Measurements from ENCODE around the gene PEX5L.
"Not testable (repeated sequence)": the region's sequence is repeated elsewhere in the genome, so short reads cannot be mapped to it uniquely, and the experiment has no call there.

Gene PEX5L

DNA sequence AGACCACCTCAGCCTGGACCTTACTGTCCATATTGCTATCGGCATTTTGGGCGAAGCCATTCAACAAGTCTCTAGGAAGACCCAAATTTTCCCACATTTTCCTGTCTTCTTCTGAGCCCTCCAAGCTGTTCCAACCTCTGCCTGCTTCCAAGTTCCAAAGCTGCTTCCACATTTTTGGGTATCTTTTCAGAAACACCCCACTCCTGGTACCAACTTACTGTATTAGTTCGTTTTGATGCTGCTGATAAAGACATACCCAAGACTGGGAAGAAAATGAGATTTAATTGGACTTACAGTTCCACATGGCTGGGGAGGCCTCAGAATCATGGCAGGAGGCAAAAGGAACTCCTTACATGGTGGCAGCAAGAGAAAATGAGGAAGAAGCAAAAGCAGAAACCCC, 28.4 kb downstream of the PEX5L start:
- not testable (repeated sequence) for DNase-seq (ENCODE audit: low read depth)

DNA sequence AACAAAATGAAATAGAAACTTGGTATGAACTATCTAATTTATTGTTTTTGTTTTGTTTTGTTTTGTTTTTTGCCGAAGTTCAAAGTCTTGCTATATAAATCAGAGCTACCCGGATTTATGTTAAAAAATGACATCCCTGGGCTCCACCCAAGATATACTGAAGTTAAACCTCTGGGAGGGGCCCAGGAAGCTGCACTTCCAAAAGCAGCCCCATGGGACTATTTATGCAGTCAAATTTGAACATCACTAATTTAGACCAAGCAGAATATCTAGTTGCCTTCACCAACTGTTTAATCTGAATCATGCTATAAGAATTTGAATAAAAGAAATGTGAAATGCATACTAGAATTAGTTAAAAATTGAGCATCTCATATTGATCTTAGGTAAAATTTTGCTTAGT, 32.2 kb downstream of the PEX5L start:
- DNase-seq (ENCODE audit: low read depth), result no peak

DNA sequence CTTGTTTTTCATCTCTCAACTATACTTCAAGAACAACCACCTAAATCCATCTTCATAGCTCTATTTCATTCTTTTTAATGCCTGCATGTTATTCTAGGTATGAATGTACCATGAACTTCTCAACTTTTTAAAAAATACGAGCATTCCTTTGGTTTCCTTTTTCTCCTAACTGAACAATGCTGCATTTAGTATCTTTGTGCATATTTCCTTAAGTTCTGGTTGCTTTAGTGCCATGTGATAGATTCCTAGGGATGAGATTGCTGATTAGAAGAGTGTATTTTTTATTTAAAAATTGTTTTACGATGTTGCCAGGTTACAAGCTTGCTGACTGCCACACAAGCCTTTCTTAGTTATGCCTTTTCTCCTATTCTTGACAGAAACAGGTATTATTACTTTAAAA, 34.7 kb downstream of the PEX5L start:
- no peak for DNase-seq (ENCODE audit: low read depth)

DNA sequence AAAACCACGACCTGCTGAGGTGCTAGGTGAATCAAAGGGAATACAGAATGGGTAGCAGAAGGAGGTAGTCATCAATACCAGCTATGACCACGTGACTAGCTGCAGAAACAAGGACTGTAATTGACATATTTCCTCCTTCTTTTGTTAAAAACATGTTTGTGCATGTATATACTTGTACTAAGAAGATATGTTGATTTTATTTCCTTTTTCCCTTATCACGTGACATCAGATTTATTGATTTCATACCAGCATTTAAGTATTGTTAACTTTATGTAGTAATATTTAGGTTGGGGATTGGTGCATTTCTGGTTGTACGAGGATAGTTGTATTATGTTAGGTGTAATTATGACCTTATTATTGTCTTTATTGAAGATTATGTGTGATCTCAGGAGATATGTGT, 36.2 kb downstream of the PEX5L start:
- DNase-seq (ENCODE audit: low read depth), result no peak

DNA sequence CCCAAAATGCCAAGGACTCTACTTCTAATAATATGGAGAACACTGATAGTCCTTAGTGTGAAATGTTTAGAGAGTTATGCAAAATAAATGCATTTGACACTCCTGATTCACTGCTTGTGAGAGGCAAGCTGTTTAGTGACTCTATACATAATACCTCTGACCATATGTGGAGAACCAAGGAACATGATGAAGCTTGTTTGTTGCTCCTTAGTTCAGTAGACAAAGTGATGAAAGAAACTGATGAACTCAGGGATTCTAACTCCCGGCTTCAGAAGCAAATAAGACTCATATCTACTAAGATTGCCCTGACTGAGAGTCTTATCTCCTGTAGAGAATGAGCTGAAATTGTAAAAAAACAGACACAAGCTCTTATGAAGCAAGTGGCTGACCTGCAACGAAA, 41.3 kb downstream of the PEX5L start:
- DNase-seq (ENCODE audit: low read depth), result no peak

DNA sequence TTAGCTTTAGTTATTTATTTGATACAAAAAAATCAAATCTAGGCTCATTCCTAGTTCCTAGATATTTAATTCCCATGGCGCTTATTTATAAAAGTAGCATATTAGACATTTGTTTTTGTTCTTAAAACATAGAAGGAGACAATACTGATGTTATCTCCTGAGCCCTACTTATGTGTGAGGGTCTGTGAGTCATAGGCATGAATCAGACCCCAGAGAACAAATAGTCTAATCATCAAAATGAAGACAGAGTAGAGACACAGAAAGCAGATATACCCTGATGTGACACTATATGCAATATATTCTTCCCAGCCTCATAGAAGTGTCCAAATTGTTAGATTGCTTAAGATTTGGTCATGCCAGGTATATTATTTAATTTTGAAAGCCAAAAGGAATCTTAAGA, 44.9 kb downstream of the PEX5L start:
- DNase-seq (ENCODE audit: low read depth), result no peak

DNA sequence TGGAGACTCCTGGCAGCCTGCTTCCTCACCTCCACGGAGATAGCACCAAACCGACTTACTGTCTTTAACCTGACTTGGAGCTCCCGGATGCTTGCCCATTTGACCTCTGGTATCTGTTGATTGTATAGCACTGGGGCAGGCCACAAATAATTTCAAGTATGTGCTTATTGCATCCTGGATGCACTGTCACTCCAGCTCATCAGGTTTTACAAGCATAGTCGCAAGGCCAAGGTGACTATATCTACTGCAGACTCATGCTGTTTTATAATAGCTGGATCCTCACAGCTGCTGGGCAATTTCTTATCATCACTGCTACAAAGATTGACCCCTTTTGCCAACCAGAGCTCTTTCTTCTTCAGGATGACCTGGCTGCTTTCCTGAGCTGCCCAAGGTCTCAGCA, 45.6 kb downstream of the PEX5L start:
- DNase-seq (ENCODE audit: low read depth), result no peak

DNA sequence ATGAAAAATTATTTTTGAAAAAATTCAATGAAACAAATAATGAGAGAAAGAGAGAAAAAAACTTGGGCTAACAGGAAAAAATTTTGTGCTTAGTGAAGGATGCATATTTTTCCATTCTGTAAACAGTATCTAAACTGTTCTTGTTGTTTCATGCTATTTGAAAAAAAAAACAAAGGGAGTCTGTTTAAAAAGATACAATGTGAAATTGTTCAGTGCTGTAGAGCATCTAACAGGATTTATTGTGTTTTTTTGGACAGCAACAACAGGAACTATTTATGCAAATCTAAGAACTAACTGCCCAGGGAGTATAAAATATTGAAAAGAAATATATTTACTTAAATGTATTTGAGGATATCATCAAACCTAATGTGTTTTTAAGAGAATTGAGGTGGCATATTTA, 55.1 kb downstream of the PEX5L start:
- no peak for DNase-seq (ENCODE audit: low read depth)

DNA sequence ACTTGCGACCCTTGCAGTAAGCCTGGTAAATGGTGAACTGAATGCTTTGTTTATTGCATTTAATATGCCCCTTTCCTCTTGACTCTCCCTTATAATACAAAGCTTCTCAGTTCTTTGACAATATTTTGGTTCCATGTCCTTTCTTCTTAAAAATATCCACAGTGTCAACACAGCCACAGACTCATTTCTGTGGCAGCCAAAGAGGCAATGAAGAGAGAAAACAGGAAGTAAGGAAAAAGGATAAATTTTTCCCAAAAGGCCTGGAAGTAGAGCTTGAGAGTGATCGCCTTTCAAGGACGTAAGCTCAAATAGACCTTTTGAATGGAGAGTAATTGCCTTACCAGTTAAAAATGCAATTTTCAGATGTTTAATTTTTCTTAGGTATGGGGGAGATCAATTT, 59.4 kb downstream of the PEX5L start:
- DNase-seq (ENCODE audit: low read depth), result no peak

DNA sequence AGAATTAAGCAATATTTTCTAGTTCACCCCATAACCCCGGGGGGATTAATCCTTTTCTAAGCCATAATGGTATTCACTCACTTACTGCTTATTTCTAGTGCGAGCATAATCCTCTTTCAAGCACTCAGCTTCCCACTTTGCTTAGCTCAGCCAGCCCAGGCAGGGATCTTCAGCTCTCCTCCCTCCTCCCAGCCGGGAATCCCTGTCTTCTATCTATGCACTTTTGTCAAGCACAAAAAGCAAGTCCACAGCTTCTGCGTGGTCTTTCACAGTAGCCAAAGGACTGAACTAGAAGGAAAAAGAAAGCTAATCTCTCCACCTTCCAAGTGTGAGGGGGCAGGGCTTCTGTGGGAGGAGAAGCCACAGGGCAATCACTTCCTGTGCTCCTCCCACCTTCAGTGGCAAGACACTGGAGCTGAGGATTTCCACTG, 62.8 kb downstream of the PEX5L start:
- DNase-seq (ENCODE audit: low read depth), result no peak

DNA sequence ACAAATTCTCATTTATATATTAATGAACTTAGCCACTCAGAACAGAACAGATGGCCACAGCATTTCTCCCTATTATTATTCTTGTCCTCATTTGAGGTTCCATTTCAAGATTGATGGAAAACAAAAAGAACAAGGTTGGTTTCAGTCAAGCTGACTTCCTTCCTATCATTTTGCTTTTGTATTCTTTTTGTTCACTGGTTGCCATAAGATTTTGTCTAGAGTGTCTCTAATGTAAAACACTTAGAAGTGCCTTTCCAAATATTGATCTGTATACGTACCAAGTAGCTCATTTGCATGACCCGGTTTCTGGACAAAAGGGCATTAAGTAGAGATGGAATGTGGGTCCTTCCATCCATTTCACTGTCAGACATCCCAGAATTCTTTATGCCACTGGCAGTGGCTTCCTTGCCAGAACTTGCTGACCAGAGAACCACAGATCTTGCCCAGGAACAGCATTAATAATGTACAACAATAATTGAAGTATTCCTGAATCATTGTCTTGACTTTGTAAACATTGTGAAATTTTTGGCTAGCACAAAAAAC, 63.8 kb downstream of the PEX5L start:
- DNase-seq (ENCODE audit: low read depth), result no peak

DNA sequence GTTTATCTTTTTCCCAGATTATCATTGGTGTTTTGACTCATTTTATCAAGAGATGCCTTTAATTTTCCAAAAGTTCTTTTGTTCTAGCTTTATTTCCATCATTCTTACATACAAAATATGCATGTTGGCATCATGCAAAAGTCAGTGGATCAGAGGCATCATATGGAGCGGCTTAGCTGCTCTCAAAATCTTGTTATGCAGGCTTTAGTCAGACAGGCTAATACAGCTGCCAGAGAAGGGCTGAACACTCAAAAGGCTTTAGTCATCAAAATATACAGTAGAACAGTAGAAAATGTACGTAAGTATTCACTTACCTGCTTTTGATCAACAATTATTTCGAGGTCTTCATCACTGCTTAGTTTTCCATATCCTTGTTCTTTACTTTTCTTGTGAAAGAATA, 65.5 kb downstream of the PEX5L start:
- DNase-seq (ENCODE audit: low read depth), result no peak

DNA sequence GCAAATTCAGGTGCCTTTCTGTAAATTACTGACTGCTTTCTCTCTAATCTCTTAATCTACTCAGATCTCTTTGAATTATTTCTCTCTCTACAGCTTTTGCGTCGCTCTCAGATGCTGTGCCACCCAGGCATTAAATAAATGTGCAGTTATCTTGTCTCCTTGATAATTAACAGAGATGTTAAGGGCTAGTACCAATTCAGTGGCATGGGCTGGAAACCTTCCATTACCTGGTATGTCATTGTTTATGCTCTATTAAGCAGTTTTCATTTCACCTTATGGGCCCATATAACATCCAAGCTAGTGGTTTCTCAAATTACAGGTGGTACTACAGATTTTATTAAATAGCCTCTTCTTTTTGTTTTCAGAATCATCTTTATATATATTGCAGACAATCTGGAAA, 66.0 kb downstream of the PEX5L start:
- DNase-seq (ENCODE audit: low read depth), result no peak

DNA sequence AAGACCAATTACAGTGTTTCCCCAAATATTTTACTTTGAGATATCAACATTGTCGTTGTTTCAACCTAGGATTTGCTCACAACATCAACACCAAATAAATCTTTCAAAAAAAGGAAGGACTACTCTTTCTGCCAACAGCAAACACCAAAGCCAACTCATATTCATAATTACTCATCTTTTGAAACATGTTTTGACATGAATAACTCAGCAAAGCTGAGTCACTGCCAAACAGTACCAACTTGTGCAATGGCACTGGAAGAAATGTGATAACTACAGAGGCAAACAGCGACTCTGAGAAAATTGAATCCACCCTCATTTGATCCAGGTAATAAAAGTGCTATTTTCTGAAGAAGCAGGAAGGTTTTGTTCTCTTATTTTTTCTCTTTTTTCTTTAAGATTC, 67.2 kb downstream of the PEX5L start:
- no peak for DNase-seq (ENCODE audit: low read depth)

DNA sequence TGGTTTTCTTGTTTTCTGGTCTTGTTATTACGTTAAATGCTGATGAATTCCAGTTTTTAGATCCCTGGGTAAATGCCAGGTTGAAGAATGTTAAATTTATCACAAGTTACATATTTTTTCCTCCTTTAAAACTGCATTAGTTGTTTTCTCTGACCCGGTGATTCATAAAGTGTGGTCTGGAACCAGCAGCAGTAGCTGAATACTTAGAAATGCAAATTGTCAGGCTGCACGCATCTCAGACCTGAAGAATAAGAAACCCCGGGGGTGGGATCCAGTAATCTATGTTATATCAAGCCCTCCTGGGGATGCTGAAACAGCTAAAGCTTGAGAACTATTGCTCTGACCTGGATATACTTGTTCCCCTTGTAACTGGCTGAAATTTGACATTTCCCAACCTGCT, 69.1 kb downstream of the PEX5L start:
- no peak for DNase-seq (ENCODE audit: low read depth)

DNA sequence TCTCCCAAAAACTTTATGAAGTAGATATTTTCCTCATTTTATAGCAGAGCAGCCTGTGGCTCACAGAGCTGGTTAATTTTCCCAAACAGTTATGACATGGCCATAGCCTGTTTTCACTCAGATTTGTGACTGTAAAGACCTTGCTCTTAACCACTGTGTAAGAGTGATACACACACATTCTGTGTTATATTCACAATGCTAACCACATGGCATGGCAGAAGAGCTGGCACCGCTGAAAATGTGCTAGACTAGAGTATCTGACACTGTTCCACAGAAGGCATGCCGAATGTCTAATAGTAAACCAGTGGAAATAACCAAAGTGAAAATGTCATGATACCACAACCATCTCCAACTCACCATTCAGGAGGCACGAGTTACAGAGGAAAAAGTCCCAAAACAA, 71.8 kb downstream of the PEX5L start:
- no peak for DNase-seq (ENCODE audit: low read depth)

DNA sequence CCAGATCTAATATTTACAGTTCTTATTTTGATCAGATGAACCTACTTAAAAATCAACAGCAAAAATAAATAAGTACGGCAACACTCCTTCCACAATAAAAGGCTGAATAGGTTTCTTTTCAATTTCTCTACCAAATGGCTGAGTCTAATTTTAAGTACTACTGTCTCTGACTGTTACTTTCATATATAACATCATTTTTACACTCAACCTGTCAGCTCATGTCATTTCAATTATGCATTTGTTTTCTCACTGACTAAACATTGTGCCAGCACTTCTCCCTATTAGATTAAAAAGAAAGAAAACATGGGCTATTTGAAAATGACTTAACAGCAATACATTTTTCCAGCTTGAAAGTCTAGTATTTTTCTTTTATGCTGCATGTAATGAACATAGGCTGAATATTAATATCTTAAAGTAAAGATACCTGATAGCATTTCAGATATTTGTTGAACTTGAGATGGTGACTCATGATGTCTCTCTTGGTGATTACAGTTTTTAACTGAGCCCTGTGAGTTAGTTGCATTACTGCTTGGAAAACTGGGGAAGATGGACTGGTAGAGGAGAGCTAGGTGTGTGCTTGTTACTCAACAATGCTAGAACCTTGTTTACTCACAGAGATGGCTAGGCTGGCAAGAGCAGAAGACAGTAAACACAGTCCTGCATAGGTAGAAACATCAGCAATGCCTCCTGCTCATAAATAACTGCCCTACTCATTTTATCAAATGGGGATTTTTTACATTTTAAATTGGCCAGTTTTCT, 73.9 kb downstream of the PEX5L start:
- DNase-seq (ENCODE audit: low read depth), result no peak

DNA sequence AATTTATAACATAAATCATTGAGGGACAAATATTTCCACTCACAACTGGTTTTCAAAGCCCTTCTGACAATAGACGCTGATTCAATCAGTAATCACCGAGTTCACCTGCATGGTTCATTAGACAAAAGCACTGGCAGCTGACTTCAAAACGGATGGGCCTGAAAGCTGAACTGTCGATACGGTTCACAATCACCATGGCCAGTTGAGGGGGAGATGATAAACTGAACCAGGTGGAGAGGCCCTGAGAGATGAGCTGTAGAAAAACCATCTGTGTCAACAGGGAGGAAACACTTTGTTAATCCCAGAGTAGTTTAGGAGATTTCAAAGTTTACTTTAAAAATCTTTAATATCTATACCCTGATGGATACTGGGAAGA, 75.0 kb downstream of the PEX5L start:
- no peak for DNase-seq (ENCODE audit: low read depth)

DNA sequence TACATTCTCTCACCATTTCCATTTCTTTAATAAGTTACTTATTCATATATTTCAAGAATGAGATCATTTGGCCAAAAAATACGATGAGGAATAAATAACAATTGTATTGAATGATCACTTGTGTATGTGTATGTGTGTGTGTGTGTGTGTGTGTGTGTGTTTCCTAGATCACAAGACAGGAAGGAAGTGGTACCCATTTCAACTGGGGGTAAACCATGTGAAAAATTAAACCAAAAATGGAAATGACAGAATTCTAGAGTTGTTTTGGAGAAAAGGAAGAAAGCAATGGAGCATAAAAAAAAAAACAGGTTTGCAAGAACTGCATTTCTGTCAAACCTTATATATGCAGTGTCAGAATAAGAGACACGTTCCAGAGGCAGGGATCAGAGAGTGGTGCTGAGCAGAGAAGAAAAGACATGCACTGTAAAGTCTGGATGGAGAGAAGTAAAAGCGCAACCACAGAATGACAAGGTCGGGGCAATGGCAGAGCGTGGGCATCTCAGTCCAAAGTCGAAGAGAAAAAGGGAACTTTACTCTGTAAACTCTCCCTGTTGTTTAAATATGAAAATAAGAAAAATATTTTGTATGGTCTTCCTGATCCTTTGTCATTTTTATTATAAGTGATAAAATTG, 75.5 kb downstream of the PEX5L start:
- no peak for DNase-seq (ENCODE audit: low read depth)

DNA sequence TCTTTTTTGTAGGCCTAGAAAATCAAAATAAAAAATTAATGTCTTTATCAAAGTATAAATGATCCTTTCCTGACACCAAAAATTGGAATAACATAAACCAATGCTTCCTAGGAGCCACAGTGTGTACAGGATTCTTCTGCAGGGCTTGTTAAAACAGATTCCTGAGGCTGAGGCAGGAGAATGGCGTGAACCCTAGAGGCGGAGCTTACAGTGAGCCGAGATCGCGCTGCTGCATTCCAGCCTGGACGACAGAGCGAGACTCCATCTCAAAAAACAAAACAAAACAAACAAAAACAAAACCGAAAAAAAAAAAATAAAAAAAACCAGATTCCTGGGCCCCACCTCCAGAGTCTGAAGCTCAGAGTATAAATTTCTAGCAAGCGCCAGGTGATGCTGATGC, 78.0 kb downstream of the PEX5L start:
- DNase-seq (ENCODE audit: low read depth), result no peak

DNA sequence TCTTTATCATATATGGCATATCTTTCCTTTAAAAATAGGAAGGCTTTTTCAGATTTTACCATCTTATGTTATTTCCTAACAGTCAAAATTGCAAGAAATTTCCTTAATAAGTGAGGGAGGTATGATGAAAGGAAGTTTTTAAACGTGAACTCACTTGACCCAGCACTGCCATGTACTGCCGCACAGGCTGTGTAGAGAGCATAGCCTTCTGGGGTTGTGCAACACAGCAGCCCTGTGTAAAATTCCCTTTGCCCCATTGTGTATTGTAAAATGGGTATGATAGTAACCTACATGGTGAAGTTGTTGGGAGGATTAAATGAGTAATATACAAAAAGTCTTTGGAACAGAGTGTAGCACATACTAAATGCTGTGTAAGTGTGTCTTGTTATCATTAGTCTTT, 78.6 kb downstream of the PEX5L start:
- no peak for DNase-seq (ENCODE audit: low read depth)

DNA sequence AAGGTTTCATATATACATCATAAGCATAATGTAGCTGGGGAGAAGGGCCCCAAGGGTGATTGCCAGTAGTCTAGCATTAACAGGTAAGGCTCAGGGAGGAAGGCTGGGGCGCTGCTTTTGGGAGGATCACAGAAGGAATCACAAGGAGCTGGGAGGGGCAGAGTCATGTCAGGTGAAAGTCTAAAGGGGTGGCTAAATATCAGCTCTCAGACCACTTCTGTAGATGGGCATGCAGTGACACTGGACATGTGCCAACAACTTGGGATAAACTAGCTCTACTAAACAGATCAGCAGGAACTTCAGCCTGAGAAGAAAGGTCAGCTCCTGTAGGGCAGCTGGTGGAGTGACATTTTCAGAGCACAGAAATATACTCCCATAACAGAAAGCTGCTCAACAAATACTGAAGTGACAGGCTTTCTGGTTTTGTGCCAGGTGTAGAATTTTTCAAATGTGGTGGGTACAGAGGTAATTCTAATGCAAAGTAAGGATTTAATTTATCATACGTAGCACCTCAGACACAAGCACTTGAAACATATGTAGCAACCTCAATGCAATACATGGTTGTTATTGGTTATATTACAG, 79.4 kb downstream of the PEX5L start:
- DNase-seq (ENCODE audit: low read depth), result no peak

DNA sequence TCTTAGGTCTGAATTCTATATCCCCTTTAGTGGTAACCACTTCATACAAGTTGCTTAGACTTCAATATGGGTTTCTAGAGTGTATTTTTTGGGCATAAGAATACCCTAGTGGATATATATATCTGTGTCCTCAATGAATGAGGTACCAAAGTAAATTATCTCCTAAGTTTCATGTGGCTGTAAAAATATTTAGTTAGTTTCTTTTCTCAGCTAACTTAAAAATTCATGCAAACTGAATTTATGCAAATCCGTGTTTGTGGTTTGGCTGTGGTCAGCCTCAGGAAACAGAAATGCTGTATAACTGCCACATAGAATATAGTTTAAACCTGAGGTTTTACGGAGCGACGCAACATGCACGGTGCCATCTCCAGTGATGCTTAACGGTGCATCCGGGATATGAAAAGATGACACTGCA, 80.3 kb downstream of the PEX5L start:
- no peak for DNase-seq (ENCODE audit: low read depth)

DNA sequence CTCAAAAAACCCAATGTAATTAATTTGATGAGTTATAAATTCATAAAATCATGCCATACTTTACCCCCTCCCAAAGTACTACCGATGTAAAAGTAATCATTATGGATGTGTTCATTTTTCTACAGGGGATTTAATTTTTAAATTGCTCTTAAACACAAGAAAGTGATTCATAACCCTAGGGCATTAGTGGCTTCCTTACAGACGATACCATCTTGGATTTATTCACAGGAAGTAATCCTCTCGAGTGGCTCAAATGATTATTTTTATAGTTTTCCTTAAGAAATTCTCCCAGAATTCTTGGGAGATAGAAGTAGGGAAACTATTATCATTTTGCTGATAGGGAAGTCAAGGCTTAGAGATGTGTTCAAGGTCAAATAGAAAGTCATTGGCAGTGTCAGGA, 80.9 kb downstream of the PEX5L start:
- no peak for DNase-seq (ENCODE audit: low read depth)
